CD14-positive monocyte (primary cell): ENCODE measurements around the gene NEK7. TPM values are rescaled to one million over a fixed set of nuclear protein-coding genes. Genes with fewer than 3 reads are reported as not detected.

Source experiments
- DNase-seq, 3 donors: peaks; one replicate each; pipeline ENCODE4 v3.0.0-alpha.2; 2011 to 2022
- H2AFZ ChIP-seq: 2 replicates; pipeline ENCODE4 v1.6.0; 2012; ENCODE audit warnings: mild to moderate bottlenecking, low read depth, low read length, inconsistent platforms; ENCODE audit not compliant: insufficient read depth, poor library complexity, severe bottlenecking
- H3K27ac ChIP-seq, 2 donors: 1 replicate in 1 of 2; 2 replicates in 1 of 2; pipeline ENCODE4 v1.5.1; 2012 to 2013; ENCODE audit warnings: low read length in 2 of 2, control low read depth in 1 of 2, inconsistent platforms in 1 of 2, low read depth in 1 of 2, mild to moderate bottlenecking in 1 of 2
- H3K27me3 ChIP-seq, 2 donors: one replicate each; pipeline versions ENCODE4 v1.6.0 to v1.6.1; 2011 to 2013; ENCODE audit warnings: low read length in 2 of 2; ENCODE audit not compliant: control insufficient read depth in 2 of 2, insufficient read depth in 2 of 2
- H3K36me3 ChIP-seq, 2 donors: replicated peaks in 1 of 2; 1 replicate in 1 of 2; 2 replicates in 1 of 2; pipeline versions ENCODE4 v1.5.1 to v1.6.1; 2012 to 2013; ENCODE audit warnings: low read length in 2 of 2, control low read depth in 1 of 2, inconsistent platforms in 1 of 2, mild to moderate bottlenecking in 1 of 2; ENCODE audit not compliant: insufficient read depth in 2 of 2, control insufficient read depth in 1 of 2
- H3K4me1 ChIP-seq, 2 donors: 1 replicate in 1 of 2; 2 replicates in 1 of 2; pipeline versions ENCODE4 v1.5.1 to v1.6.1; 2012 to 2013; ENCODE audit warnings: low read length in 2 of 2, control low read depth in 1 of 2, inconsistent platforms in 1 of 2, mild to moderate bottlenecking in 1 of 2, moderate library complexity in 1 of 2; ENCODE audit not compliant: insufficient read depth in 2 of 2, control insufficient read depth in 1 of 2
- H3K4me2 ChIP-seq: replicated peaks from 2 replicates; pipeline ENCODE3; 2012; ENCODE audit warnings: low read length, moderate library complexity, mild to moderate bottlenecking; ENCODE audit not compliant: poor library complexity, severe bottlenecking; ENCODE audit errors: extremely low read depth
- H3K4me3 ChIP-seq, 3 experiments: fragments of 200-600 bp in 1 of 3; sonication (generic) in 1 of 3; replicated peaks in 1 of 3; 1 replicate in 2 of 3; 2 replicates in 1 of 3; pipeline ENCODE4 v1.5.1; 2011 to 2013; ENCODE audit warnings: low read length in 3 of 3, mild to moderate bottlenecking in 3 of 3, control low read depth in 2 of 3, low read depth in 2 of 3, inconsistent platforms in 1 of 3, moderate library complexity in 1 of 3
- H3K79me2 ChIP-seq: 2 replicates; pipeline ENCODE4 v1.6.0; 2012; ENCODE audit warnings: mild to moderate bottlenecking, control low read depth, inconsistent platforms, low read length, moderate library complexity; ENCODE audit not compliant: insufficient read depth
- H3K9ac ChIP-seq: 2 replicates; pipeline ENCODE4 v1.6.0; 2017; ENCODE audit warnings: low read length, mild to moderate bottlenecking; ENCODE audit not compliant: insufficient read depth, poor library complexity, severe bottlenecking
- H3K9me3 ChIP-seq, 2 donors: replicated peaks in 1 of 2; 1 replicate in 1 of 2; 2 replicates in 1 of 2; pipeline versions ENCODE4 v1.5.1 to v1.6.1; 2012 to 2013; ENCODE audit warnings: low read length in 2 of 2, control low read depth in 1 of 2; ENCODE audit not compliant: control insufficient read depth in 1 of 2, insufficient read depth in 1 of 2
- H4K20me1 ChIP-seq: 2 replicates; pipeline ENCODE4 v1.6.0; 2012; ENCODE audit warnings: mild to moderate bottlenecking, low read length, control low read depth, moderate library complexity; ENCODE audit not compliant: insufficient read depth
- H3K27ac Mint-ChIP-seq, 7 donors: one replicate each; pipeline ENCODE4 v1.8.0; 2020; ENCODE audit warnings: mild to moderate bottlenecking in 7 of 7, mixed read lengths in 7 of 7, moderate library complexity in 6 of 7, inconsistent platforms in 2 of 7
- H3K27me3 Mint-ChIP-seq, 3 donors: one replicate each; pipeline ENCODE4 v1.8.0; 2021 to 2022; ENCODE audit warnings: low read depth in 3 of 3, mild to moderate bottlenecking in 3 of 3, mixed read lengths in 3 of 3, moderate library complexity in 3 of 3, inconsistent platforms in 1 of 3
- H3K36me3 Mint-ChIP-seq, 2 donors: one replicate each; pipeline ENCODE4 v1.8.0; 2020; ENCODE audit warnings: mixed read lengths in 2 of 2, inconsistent platforms in 1 of 2, mild to moderate bottlenecking in 1 of 2
- H3K4me1 Mint-ChIP-seq: one replicate; pipeline ENCODE4 v1.8.0; 2020; ENCODE audit warnings: mild to moderate bottlenecking, mixed read lengths
- H3K4me3 Mint-ChIP-seq, 2 donors: one replicate each; pipeline ENCODE4 v1.8.0; 2020; ENCODE audit warnings: mild to moderate bottlenecking in 2 of 2, mixed read lengths in 2 of 2, moderate library complexity in 1 of 2
- H3K9me3 Mint-ChIP-seq, 7 donors: one replicate each; pipeline ENCODE4 v1.8.0; 2020 to 2022; ENCODE audit warnings: mixed read lengths in 7 of 7, mild to moderate bottlenecking in 6 of 7, moderate library complexity in 6 of 7, inconsistent platforms in 2 of 7
- WGBS: methylation state at CpG from one replicate; pipeline ENCODE4 v1.1.5; 2013; ENCODE audit warnings: missing lambda C conversion rate; ENCODE audit not compliant: insufficient coverage; 5-methylcytosine and 5-hydroxymethylcytosine counted together
- intact Hi-C, 2 donors: fragments of 100-400 bp; cut with micrococcal nuclease; formaldehyde crosslinking; loops; one replicate each; pipeline versions ENCODE4 v1.15.0 to v1.15.1; 2023
- polyA plus RNA-seq, 3 donors: library from polyadenylated mRNA; depleted of rRNA in 1 of 3; unstranded in 2 of 3; stranded (reverse) in 1 of 3; fragments of 300-500 nt in 2 of 3; fragments of >200 nt in 1 of 3; fragmentation: Illumina TruSeq in 2 of 3; gene quantifications; 1 replicate in 2 of 3; 2 replicates in 1 of 3; pipeline ENCODE4 v1.2.3, GENCODE V29; 2012 to 2021
- TF ChIP-seq, protein P1 (sequence below): fragments of 200-600 bp; IDR thresholded peaks from one replicate; pipeline ENCODE4 v1.8.0; 2022; ENCODE audit warnings: antibody characterized with exemption, mild to moderate bottlenecking

NEK7 gene
- polyA plus RNA-seq, 3 donors: 16.0 to 50.1 (median 46.5) TPM

DNA sequence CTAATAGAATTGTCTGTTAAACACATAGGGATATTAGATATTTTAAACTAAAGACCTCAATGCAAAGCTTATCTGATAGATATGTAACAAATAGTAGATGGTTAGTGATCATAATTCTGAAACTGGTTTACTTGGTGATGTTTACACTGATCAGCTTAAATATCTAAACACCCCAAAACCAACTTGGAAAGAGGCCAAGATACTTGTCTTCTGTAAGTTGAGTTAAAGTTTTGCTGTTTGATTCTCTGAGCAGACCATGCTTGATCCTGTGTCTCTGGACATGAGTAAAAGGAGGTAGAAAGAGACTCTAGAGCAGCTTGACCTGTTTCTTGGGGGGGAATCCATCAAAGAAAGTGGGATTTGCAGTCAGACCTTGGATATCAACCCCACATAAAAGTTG lies 107.5 kb downstream of the NEK7 start:
- H4K20me1 ChIP-seq: peaks cover 63% of the 10 kb centered on the region
- no peaks in the 10 kb centered on the region for H3K4me1 ChIP-seq
- H3K4me3 ChIP-seq: no peak overlapping the region
- intact Hi-C loops: no loop called here
- Mint-ChIP-seq H3K9me3 (no peaks in the 10 kb centered on the region), H3K27ac (no peak overlapping the region), H3K4me3 (no peak overlapping the region), H3K27me3 (peaks cover 0 to 1% (median 0%) of the 10 kb centered on the region in 3 donors), H3K4me1 (no peaks in the 10 kb centered on the region), H3K36me3 (peaks cover 7 to 13% of the 10 kb centered on the region in 2 donors)
- no peak overlapping the region for H3K4me2 ChIP-seq
- no peak overlapping the region for H2AFZ ChIP-seq
- DNase-seq: no peak
- H3K36me3 ChIP-seq: peaks cover 0 to 25% of the 10 kb centered on the region in 2 donors
- H3K9me3 ChIP-seq: no peaks in the 10 kb centered on the region
- no peaks in the 10 kb centered on the region for H3K79me2 ChIP-seq
- TF ChIP-seq, protein P1, sequence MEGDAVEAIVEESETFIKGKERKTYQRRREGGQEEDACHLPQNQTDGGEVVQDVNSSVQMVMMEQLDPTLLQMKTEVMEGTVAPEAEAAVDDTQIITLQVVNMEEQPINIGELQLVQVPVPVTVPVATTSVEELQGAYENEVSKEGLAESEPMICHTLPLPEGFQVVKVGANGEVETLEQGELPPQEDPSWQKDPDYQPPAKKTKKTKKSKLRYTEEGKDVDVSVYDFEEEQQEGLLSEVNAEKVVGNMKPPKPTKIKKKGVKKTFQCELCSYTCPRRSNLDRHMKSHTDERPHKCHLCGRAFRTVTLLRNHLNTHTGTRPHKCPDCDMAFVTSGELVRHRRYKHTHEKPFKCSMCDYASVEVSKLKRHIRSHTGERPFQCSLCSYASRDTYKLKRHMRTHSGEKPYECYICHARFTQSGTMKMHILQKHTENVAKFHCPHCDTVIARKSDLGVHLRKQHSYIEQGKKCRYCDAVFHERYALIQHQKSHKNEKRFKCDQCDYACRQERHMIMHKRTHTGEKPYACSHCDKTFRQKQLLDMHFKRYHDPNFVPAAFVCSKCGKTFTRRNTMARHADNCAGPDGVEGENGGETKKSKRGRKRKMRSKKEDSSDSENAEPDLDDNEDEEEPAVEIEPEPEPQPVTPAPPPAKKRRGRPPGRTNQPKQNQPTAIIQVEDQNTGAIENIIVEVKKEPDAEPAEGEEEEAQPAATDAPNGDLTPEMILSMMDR: no peak
- H3K27ac ChIP-seq: no peak overlapping the region
- H3K9ac ChIP-seq: no peak overlapping the region
- H3K27me3 ChIP-seq: no peaks in the 10 kb centered on the region

GRCh38 chr1:198265073-198265661 lies 108.4 kb downstream of the NEK7 start:
- H3K4me3 Mint-ChIP-seq: no peak overlapping the region
- Histone ChIP-seq H4K20me1 (peaks cover 54% of the 10 kb centered on the region), H3K9me3 (no peaks in the 10 kb centered on the region), H3K4me1 (no peaks in the 10 kb centered on the region), H2AFZ (no peak overlapping the region), H3K9ac (no peak overlapping the region), H3K36me3 (peaks cover 0 to 25% of the 10 kb centered on the region in 2 donors), H3K79me2 (no peaks in the 10 kb centered on the region), H3K27ac (no peak overlapping the region), H3K4me2 (no peak overlapping the region), H3K27me3 (no peaks in the 10 kb centered on the region), H3K4me3 (no peak overlapping the region)
- intact Hi-C loops: no loop called here
- H3K27me3 Mint-ChIP-seq: peaks cover 0 to 1% (median 0%) of the 10 kb centered on the region in 3 donors
- no peak for DNase-seq
- H3K9me3 Mint-ChIP-seq: no peaks in the 10 kb centered on the region
- H3K27ac Mint-ChIP-seq: no peak overlapping the region
- peaks cover 7 to 13% of the 10 kb centered on the region in 2 donors for H3K36me3 Mint-ChIP-seq
- TF ChIP-seq, protein P1: no peak
- H3K4me1 Mint-ChIP-seq: no peaks in the 10 kb centered on the region
- 72% methylated on average over 2 of the region's 3 CpGs for WGBS
